Fibroblast of the aortic adventitia (primary cell): ENCODE data around the gene JARID2. TPM values are rescaled to one million over a fixed set of nuclear protein-coding genes. Genes with fewer than 3 reads are reported as not detected.
A peak's percentile ranks its signal among the peaks of the same experiment; 100 is the strongest.

Source experiments
- DNase-seq: peaks from one replicate; pipeline ENCODE4 v3.0.0-alpha.2; 2010; ENCODE audit warnings: low read depth
- H3K4me3 ChIP-seq: 2 replicates; pipeline ENCODE4 v1.5.1; 2011; ENCODE audit warnings: low read depth, mild to moderate bottlenecking, control low read depth, low read length, moderate library complexity
- total RNA-seq: library from RNA; depleted of rRNA; stranded (reverse); fragments of >200 nt; gene quantifications from 2 replicates; pipeline ENCODE4 v1.2.3, GENCODE V29; 2012; ENCODE audit warnings: low replicate concordance
- TF ChIP-seq, protein P1 (sequence below): IDR thresholded peaks from 2 replicates; pipeline ENCODE4 v1.5.1; 2011; ENCODE audit warnings: mild to moderate bottlenecking, low read length, control low read depth, inconsistent platforms; ENCODE audit not compliant: insufficient read depth

JARID2 gene
- total RNA-seq, 1 donor: 8.3 TPM

GRCh38 chr6:15396808-15397207 is 150.9 kb downstream of the JARID2 start:
- DNase-seq: no peak
- TF ChIP-seq, protein P1, sequence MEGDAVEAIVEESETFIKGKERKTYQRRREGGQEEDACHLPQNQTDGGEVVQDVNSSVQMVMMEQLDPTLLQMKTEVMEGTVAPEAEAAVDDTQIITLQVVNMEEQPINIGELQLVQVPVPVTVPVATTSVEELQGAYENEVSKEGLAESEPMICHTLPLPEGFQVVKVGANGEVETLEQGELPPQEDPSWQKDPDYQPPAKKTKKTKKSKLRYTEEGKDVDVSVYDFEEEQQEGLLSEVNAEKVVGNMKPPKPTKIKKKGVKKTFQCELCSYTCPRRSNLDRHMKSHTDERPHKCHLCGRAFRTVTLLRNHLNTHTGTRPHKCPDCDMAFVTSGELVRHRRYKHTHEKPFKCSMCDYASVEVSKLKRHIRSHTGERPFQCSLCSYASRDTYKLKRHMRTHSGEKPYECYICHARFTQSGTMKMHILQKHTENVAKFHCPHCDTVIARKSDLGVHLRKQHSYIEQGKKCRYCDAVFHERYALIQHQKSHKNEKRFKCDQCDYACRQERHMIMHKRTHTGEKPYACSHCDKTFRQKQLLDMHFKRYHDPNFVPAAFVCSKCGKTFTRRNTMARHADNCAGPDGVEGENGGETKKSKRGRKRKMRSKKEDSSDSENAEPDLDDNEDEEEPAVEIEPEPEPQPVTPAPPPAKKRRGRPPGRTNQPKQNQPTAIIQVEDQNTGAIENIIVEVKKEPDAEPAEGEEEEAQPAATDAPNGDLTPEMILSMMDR: no peak
- H3K4me3 ChIP-seq: no peak overlapping the region

DNA sequence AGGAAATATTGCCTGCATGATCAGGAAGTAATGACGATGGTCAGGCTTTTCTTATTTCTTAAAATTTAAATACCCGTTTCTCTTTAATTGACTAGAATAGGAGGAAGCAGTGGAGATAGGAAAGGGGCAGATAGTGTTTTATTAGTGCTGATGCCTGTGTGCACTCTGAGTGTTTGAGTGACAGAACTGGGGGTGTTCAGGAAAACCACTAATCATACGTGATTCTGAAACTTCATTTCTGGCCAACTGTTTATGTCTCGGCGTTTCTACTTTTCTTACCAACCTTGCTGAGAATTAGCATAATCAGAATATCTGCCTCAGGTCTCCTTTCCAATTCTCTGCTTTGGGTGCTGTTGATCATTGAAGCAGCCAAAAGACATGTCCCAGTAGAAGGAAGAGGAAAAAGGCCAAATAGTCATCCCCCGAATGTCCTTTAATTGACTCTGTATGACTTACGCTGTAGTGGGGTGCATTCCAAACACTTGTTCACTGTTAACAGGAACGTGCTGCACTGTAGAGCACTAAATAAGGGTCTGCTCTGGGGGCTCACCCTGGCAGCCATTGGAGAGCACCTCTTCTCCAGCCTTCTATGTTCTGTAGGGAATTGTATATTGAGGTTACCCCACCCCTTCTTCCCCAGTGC is 152.9 kb downstream of the JARID2 start:
- TF ChIP-seq, protein P1: no peak
- no peak for DNase-seq
- H3K4me3 ChIP-seq: no peak overlapping the region

GRCh38 chr6:15399641-15400470 is 154.0 kb downstream of the JARID2 start:
- peak overlapping the region; percentile 44 for H3K4me3 ChIP-seq
- DNase-seq: peak; percentile 84
- TF ChIP-seq, protein P1: no peak

GRCh38 chr6:15400572-15401004 is 154.7 kb downstream of the JARID2 start:
- H3K4me3 ChIP-seq: no peak overlapping the region
- TF ChIP-seq, protein P1: no peak
- DNase-seq: no peak

DNA sequence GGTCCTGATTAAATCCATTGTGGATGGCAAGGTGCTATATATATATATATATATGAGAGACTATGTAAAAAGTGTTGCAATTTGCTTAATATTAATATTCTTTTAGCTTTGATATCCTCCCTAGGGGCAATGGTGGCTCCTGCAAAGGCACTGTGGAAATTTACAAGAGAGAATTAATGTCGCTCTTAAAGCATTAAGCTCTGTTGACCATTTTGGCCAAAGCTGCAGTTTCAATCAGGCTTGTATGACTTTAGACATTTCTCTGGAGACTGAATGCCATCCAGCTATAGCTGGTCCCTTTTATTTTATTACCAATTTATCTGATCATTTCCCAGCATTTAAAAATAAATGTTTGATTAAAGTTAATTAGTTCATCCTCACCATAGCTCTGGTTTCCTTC is 155.3 kb downstream of the JARID2 start:
- no peak for DNase-seq
- TF ChIP-seq, protein P1: no peak
- no peak overlapping the region for H3K4me3 ChIP-seq

GRCh38 chr6:15401769-15402250 is 155.9 kb downstream of the JARID2 start:
- H3K4me3 ChIP-seq: no peak overlapping the region
- TF ChIP-seq, protein P1: no peak

More at GRCh38 chr6:15401769-15402250, 155.9 kb downstream of the JARID2 start:
- DNase-seq: peak; percentile 14
